CD4-positive, alpha-beta T cell treated with Interleukin-15 for 1 hour (primary cell): Measurements from ENCODE around the gene LRRC37A3.
A peak's percentile ranks its signal among the peaks of the same experiment; 100 is the strongest.
"Not testable (repeated sequence)": the region's sequence is repeated elsewhere in the genome, so short reads cannot be mapped to it uniquely, and the experiment has no call there.

Experiments used
- DNase-seq: peaks from one replicate; pipeline ENCODE4 v3.0.0-alpha.2; 2020

Gene LRRC37A3

GRCh38 chr17:64829824-64830630, 89.3 kb downstream of the LRRC37A3 start:
- DNase-seq, result not testable (repeated sequence)

DNA sequence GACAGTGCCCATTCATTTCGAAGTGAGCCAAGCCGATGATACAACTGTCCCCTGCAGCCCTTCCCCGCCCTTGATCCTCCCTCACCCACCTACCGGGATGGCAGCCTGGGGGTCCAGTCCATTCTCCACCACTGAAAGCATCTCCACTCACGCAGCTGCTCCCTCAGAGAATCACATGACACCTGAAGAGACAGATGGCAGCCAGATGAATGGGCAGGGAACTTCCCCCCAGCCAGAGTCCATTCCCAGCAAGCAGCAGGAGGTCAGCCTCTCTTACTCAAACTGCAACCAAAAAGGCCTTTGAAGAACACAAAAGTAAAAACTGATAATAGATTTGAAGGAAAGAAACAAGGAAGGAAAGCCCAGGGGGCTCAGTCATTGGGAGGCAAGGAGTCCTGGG, 90.2 kb downstream of the LRRC37A3 start:
- not testable (repeated sequence) for DNase-seq

GRCh38 chr17:64818904-64819303, 100.4 kb downstream of the LRRC37A3 start:
- DNase-seq, result not testable (repeated sequence)

DNA sequence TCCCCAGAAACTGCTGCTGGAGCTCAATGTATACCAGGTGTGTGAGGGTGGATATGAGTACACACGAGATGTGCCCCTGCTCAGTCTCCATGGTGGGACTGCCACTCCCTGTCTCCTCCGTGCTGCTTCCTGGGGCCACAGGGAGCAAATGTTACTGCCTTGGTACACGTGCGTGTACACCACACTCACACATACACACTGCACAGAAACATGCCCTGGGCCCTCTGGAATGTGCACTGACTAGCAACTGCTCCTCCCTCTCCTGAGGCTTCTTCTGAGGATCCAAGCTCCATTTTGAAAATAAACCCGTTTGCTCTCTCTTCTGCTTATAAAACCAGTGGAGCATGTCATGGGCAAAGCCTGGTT, 103.5 kb downstream of the LRRC37A3 start:
- DNase-seq, result not testable (repeated sequence)

DNA sequence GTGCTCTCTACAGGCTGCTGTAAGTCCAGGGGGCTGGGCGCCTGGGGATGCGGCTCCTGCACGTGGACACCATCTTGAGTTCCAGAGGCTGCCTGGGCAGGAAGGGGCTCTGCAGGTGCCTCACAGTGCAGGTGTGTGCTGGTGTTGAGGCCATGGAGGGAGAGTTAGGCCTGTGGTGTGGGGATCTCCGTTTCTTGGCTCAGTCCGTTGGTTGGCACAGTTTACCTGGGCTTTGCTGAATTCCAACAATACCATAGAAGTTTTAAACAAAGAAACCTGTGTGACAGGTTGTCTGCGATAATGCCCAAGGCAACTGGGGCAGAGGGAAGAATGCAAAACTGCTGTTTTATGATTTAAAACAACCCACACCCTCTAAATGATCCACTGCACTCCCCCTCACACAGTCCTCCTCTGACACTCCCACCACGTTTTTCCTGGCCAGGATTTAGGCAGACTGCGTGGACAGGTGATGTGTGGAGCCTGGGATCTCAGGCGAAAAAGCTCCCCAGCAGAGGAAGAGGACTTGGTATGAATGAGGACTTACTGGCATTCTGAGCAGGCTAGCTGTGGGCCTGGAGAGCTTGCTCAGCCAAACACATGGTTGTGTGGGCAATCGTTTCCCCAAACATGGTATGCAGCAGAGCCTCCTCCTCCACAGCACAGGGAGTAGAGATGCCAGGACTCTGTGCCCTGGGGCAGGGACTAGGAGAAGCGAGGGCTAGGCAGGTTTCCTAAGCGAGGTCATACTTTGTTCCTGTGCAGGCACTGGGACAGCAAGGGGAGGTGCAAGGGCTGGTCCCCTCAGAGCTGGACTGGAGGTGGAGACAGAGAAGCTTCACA, 104.1 kb downstream of the LRRC37A3 start:
- DNase-seq, result not testable (repeated sequence)

GRCh38 chr17:64808178-64808977, 110.9 kb downstream of the LRRC37A3 start:
- DNase-seq, result peak; percentile 68
